ENCODE results near the gene FAM53A. TPM values are rescaled to one million over a fixed set of nuclear protein-coding genes. Genes with fewer than 3 reads are reported as not detected.

Gene FAM53A
- total and polyA plus RNA-seq, 2 of the 13 experiments (the other 11 are each of a cell fraction or from before 2014, with no cell fraction given), result 0.48 to 1.1 TPM

GRCh38 chr4:1713003-1713851 is 29.1 kb upstream of the FAM53A start:
- intact Hi-C loops (cut with micrococcal nuclease; ENCODE audit: unreplicated experiment) (no loop called here), in situ Hi-C loops (cut with HindIII; ENCODE audit: extremely low pct_ligation_motif_present, low pct_unique_long_range_greater_than_20kb) (no loop called here)
- H3K4me2 ChIP-seq (ENCODE audit: low read depth, low read length), result peak overlapping the region; percentile 99
- peaks cover 51% of the 10 kb centered on the region for H3K79me2 ChIP-seq (ENCODE audit: insufficient read depth, low read length)
- ChIA-PET CTCF (ENCODE audit: low intra/inter-chr PET ratio, low total read pairs) (no interaction called here), POLR2A (interaction anchor here (1.3 kb wide), 2 partner anchors 13 to 20 kb away, joined by 4 to 8 read pairs; no protein-coding TSS in a partner anchor)
- peaks cover 51% of the 10 kb centered on the region for H3K4me1 ChIP-seq (ENCODE audit: insufficient read depth, low read length)
- no peak for DNase-seq (ENCODE audit: low spot score)
- H3K9me3 ChIP-seq (ENCODE audit: low read length), result no peaks in the 10 kb centered on the region
- FAIRE-seq, result no peak
- H3K9ac ChIP-seq (ENCODE audit: insufficient read depth, low read depth, low read length), result peak overlapping the region; percentile 98
- 21% methylated on average over 20 of the region's 35 CpGs for WGBS (ENCODE audit: low lambda C conversion rate)
- BruUV-seq (replicated peaks), result TSS peak; percentile 73
- H3K27me3 ChIP-seq (ENCODE audit: control insufficient read depth in 1 of 2, insufficient read depth in 2 of 2, low read length in 2 of 2), result no peaks in the 10 kb centered on the region
- H3K4me3 ChIP-seq (replicated peaks in 1 of 3; ENCODE audit: insufficient read depth in 1 of 3, low read depth in 2 of 3, low read length in 3 of 3), result peak overlapping the region; percentile 63 to 95 (median 91); a peak in 5 of 6 replicates
- H4K20me1 ChIP-seq (ENCODE audit: insufficient read depth, low read length), result peaks cover 6% of the 10 kb centered on the region; the same call in 1 of the 2 replicates
- H3K27ac ChIP-seq (ENCODE audit: extremely low read length, insufficient read depth, low read length), result peak overlapping the region; percentile 99
- ATAC-seq, result peak; percentile 38
- no peaks in the 10 kb centered on the region; a peak in 1 of 5 replicates for H3K36me3 ChIP-seq (replicated peaks in 1 of 2; ENCODE audit: control insufficient read depth in 1 of 2, insufficient read depth in 2 of 2, low read length in 2 of 2)
- H2AFZ ChIP-seq (ENCODE audit: low read length), result no peak overlapping the region
- TF ChIP-seq ZNF333 (CRISPR knock-in tag; IDR thresholded peaks at IDR 0.05; ENCODE audit: borderline replicate concordance) (peak; percentile 4; the same call in 1 of the 2 replicates), GABPB1 (CRISPR knock-in tag; IDR thresholded peaks at IDR 0.05) (0 out of 2 replicates have a peak, but pooled peaks have one; percentile 4), DMTF1 (CRISPR knock-in tag; IDR thresholded peaks at IDR 0.05) (no peak), ASH2L (IDR thresholded peaks at IDR 0.05; ENCODE audit: insufficient read length, low read depth, low read length) (peak; percentile 11), GATA4 (IDR thresholded peaks at IDR 0.05; ENCODE audit: borderline replicate concordance, low read depth) (no peak), ZNF777 (CRISPR knock-in tag; IDR thresholded peaks at IDR 0.05) (peak; percentile 0; the same call in 1 of the 2 replicates), ZNF350 (CRISPR knock-in tag; IDR thresholded peaks at IDR 0.05; ENCODE audit: borderline replicate concordance, low read depth) (peak; percentile 47; the same call in 1 of the 2 replicates), ZNF724P (CRISPR knock-in tag; IDR thresholded peaks at IDR 0.05; ENCODE audit: borderline replicate concordance) (no peak), ELF4 (CRISPR knock-in tag; IDR thresholded peaks at IDR 0.05; ENCODE audit: borderline replicate concordance) (0 out of 2 replicates have a peak, but pooled peaks have one; percentile 29), ZNF770 (CRISPR knock-in tag; IDR thresholded peaks at IDR 0.05) (peak; percentile 62), ARID4A (CRISPR knock-in tag; IDR thresholded peaks at IDR 0.05; ENCODE audit: borderline replicate concordance) (peak; percentile 12; the same call in 1 of the 2 replicates)

Measured in HepG2 (cell line).